GM18498 (cell line): Measurements from ENCODE around the gene MYADML2.
"Not testable (repeated sequence)": the region's sequence is repeated elsewhere in the genome, so short reads cannot be mapped to it uniquely, and the experiment has no call there.

Source experiments
- ATAC-seq: cut with Tn5 transposase; IDR thresholded peaks from one replicate; pipeline ENCODE4 v1.9.1; 2021; ENCODE audit warnings: mild to moderate bottlenecking, moderate library complexity; ENCODE audit not compliant: unreplicated experiment

Gene MYADML2

GRCh38 chr17:81947189-81947588 is at the start of gene MYADML2:
Gene MYADML2 (minus strand): TSS chr17:81947233. CDS start chr17:81941741, 5,492 bp downstream.
- ATAC-seq, result no peak

DNA sequence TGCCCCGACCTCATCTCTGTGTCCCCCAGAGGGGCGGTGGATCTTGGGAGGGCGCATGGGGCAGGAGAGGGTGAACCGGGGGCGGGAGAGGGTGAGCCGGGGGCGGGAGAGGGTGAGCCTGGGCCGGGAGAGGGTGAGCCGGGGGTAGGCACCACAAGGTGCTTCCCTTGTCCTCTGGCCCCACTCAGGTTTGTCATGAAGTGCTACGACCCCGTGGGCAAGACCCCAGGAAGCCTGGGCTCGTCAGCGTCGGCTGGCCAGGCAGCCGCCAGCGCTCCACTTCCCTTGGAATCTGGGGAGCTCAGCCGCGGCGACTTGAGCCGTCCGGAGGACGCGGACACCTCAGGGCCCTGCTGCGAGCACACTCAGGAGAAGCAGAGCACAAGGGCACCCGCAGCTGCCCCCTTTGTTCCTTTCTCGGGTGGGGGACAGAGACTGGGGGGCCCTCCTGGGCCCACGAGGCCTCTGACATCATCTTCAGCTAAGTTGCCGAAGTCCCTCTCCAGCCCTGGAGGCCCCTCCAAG is 49.3 kb upstream of the MYADML2 start:
- ATAC-seq, result no peak

GRCh38 chr17:81995463-81996231 is 48.6 kb upstream of the MYADML2 start:
- ATAC-seq, result no peak

GRCh38 chr17:81994593-81995462 is 47.8 kb upstream of the MYADML2 start:
- ATAC-seq, result no peak

DNA sequence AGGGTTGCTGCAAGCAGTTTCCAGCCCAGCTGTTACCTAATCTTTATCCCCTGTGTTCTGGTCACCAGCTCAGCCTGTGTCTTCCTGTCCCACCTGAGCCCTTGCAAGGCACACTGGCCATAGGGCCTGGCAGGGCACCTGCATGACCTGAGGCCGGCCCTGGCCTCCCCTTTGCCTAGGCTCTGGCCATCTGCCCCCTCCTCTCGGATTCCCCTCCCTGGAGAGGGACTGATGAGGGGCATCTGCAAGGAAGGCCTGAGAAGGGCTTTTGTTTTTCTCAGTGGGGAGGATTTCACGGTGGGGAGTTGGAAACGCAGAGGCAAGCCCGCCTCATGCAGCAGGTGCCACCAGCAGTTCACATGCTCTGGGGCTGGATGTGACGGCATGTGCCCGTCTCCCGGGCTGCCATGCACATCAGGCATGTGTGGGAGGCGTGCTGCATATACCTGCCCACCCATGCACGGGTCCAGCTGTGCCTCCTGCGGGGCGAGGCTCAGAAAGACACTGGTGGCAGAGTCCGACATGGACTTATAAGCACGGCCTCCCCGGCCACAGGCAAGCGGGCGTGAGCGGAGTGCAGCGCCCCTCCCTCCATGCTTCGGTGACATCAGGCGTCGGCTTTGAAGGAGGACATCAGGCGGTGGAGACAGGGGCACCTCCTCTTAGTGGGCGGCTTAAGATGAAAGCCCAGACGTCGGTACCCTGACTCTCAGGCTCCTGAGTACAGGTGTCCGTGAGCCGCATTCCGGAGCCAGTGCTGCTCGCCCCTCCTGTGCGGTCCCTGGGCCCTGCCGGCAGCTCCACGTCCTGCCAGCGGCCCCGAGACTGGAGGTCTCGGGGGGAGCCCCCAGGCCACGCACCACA is 46.9 kb upstream of the MYADML2 start:
- no peak for ATAC-seq

DNA sequence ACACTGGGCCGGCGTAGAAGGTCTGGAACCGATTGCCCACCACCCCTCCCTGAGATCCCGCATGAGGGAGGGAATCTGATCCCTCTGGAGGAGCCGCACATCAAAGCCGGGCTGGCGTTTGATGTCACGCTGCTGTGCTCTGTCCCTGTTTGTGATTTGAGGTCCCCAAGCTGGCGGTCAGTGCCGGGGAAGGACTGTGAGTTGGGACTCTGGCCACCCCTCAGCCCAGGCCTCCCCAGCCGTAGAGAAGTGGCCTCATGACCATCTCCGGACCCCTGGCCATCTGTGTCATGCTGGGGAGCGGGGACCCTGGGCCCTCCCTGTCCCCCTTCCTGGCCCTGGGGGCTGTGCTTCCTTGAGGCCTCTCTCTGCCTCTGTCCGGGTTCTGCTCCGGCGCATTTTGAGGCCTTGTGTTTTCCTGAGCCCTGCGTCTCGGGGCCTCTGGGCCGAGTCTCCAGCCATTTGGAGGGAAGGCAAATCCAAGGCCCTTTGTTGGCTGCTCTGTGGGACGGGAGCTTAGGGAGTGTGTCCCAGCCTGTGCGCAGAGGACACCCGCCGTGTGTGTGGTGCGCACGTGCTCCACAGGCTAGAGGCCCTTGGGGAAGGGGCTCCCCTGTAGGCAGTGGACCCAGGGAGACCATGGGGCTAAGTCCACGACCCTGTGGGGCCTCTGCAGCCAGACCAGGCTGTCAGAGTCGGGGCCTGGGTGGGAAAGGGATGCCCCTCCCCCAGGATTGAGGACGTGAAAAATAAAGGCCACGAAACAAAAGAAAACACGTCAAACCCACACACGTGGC is 45.5 kb upstream of the MYADML2 start:
- no peak for ATAC-seq

DNA sequence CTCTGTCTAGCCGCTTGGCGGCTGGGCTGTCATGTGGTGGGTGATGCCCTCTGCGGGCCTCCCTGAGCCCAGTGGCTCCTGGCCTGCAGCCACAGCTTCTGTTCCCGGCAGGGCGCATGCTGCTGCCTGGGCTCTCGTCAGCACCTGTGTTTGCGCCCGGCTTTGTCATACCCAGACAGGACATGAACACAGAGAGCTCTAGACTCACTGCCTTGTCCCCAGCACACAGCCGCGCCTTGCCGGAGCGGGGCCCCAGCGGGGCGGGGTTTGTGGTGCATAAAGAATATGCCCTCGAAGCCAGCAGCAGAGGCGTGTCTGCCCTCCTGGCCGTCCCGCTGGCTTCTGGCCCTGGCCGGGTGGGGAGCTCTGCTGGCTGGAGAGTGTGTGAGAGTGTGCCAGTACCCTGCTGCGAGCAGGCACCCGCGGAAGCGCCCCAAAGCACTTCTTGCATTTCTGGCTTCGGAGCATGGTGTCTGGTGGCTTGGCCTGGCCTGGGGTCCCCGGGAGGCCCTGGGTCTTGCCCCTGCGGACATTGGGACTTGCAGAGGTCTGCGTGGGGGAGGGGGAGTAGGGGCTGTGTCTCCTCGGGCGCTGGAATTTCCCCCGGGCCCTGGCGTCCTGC is 44.8 kb upstream of the MYADML2 start:
- ATAC-seq, result no peak

GRCh38 chr17:81990836-81991683 is 44.0 kb upstream of the MYADML2 start:
- ATAC-seq, result no peak

- no peak for ATAC-seq
These were observed 40.2 kb upstream of the MYADML2 start for GRCh38 chr17:81987161-81987770.

GRCh38 chr17:81986606-81987005 is 39.6 kb upstream of the MYADML2 start:
- no peak for ATAC-seq

DNA sequence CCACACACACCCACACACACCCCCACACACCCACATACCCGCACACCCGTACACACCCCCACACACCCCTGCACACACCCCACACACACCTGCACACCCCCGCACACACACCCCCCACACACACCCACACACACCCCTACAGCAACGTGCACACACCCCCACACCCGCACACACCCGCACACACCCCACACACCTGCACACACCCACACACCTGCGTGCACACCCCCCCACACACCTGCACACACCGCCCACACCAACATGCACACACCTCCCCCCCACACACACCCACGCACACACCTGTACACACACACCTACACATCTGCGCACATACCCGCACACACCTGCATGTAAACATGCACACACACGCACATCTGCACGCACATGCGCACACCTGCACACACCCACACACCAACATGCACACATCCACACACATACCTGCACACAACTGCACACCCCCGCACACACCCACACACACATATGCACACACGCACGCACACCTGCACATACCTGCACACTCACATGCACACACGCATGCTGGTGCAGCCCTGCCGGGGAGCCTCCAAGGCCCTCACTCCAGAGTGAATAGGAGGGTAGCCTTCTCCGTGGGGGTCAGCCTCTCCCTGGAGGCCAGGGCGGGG is 37.9 kb upstream of the MYADML2 start:
- no peak for ATAC-seq

GRCh38 chr17:81983639-81984373 is 36.8 kb upstream of the MYADML2 start:
- ATAC-seq, result no peak

GRCh38 chr17:81983011-81983638 is 36.1 kb upstream of the MYADML2 start:
- ATAC-seq, result no peak

DNA sequence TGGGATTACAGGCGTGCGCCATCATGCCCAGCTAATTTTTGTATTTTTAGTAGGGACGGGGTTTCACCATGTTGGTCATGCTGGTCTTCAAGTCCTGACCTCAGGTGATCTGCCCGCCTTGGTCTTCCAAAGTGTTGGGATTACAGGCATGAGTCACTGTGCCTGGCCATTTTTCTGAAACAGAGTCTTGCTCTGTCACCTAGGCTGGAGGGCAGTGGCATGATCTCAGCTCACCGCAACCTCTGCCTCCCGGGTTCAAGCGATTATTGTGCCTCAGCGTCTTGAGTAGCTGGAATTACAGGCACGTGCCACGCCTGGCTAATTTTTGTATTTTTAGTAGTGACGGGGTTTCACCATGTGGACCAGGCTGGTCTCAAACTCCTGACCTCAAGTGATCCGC is 34.5 kb upstream of the MYADML2 start:
- ATAC-seq, result not testable (repeated sequence)

DNA sequence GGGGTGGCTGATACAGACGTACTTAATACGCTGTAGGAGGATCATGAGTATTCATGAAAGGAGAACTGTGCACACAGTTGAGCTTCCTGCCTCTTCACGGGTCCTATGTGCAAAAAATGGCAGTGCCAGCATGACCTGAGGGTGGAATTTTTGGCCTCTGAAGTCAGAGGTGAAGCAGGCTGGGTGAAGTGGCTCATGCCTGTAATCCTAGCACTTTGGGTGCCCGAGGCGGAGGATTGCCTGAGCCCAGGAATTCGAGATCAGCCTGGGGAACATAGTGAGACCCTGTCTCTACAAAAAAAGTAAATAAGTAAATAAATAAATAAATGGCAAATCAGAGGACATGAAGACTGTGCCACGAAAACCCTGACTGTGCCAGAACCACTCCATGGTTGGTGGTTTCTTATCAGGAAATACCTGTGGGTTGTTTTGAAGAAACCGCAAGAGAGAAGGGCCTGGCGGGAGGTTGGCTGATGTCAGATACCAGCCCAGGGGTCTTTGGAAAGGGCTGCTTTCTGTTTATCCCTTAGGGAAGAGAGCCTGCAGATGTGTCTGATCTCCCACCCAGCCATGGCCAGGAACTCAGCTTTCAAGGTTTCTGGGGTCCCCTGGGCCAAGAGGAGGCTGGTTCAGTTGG is 33.8 kb upstream of the MYADML2 start:
- no peak for ATAC-seq

DNA sequence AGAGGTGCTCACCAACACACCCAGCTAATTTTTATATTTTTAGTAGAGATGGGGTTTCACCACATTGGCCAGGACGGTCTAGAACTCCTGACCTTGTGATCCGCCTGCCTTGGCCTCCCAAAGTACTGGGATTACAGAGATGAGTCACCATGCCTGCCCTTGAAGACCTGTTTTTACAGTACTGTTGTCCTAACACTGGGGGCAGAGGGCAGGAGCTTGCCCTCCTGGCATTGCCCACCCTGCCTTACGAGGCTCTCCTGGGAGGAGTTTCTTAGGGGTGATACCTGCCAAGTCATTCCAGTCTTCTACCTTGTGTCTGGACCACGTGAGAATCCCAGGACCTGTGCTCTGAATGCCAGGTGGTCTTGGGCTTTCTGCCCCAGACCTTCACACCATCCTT is 33.1 kb upstream of the MYADML2 start:
- no peak for ATAC-seq
